ENCODE data around the gene RBM38.

RBM38 gene

DNA sequence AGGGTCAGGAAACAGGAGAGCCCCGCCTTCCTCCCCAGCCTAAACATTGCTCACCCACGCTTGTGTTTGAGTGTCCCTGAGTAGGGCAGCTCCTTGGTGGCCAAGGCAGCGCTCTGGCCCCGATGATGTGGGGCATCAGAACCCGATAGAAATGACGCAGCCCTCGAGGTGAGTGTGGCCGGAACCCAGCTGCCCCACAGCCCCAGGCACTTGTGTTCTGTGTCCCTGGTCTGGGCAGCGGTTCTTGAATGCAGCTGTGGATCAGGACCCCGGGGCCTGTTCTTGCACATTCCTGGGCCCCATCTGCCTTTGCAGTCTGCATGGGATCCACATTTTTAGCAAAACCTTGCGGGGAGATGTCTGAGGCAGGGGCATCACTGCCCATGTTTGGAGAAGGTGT is 12.8 kb downstream of the RBM38 start:
- no peak for DNase-seq (ENCODE audit: low read depth)

DNA sequence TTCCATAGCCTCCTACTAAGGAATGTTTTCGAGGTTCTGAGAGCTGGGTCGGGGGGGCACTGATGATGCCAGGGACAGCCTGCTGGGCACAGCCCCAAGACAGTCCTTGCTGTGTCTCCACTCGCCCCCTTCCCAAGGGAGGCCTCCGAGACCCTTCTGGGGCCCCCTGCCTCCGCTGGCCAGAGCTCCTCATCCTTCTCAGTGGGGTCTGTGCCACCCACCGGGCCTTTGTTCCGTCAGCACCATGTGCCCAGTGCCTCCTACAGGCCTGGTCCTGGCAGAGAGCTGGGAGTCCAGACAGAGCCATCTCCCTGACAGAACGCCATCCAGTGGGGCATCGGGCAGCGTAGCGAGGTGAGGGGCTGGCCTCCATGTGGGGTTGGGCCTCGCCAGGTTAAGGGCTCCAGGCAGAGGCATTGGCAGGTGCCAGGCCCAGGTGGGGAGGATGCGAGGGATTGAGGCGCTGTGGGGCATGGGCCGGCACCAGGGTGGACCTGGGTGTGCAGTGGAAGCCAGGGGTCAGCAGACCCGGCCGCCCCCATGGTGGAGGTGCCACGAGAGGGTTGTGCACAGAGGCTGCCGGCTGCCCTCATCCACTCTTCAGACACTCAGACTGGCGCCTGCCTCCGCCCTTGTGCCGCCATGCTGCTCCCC is 13.3 kb downstream of the RBM38 start:
- no peak for DNase-seq (ENCODE audit: low read depth)

DNA sequence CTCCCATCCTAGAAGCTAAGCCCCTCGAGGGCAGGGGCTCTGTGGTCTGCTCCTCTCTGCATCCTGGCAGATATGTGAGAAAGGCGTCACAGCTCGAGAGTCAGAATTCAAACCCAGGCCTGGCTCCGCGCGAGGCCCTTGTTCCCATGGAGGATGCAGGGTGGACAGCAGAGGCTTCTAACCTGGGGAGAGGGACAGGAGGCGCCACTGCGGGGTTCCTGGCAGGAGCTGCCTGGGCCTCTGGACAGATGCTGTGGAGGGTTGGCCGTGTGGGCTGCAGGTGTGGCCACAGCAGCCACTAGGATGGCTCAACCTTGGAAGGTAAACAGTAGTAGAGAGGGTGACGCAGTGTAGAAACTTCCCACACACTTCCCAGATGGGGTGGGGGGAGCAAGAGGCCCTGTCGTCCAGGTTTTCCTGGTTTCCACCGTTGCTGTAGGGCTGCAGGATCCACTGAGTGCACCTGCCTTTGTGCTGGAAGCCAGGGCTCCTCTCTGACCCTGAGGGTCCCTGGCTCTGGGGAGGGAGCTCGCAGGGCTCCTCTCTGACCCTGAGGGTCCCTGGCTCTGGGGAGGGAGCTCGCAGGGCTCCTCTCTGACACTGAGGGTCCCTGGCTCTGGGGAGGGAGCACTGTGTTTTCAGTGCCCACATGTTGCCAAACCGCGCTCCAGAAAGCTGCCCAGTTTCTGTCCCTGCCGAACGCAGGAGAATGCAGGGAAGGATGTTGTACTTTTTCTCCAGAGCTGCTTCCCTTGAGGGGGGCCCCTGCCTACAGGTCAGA is 14.2 kb downstream of the RBM38 start:
- no peak for DNase-seq (ENCODE audit: low read depth)

DNA sequence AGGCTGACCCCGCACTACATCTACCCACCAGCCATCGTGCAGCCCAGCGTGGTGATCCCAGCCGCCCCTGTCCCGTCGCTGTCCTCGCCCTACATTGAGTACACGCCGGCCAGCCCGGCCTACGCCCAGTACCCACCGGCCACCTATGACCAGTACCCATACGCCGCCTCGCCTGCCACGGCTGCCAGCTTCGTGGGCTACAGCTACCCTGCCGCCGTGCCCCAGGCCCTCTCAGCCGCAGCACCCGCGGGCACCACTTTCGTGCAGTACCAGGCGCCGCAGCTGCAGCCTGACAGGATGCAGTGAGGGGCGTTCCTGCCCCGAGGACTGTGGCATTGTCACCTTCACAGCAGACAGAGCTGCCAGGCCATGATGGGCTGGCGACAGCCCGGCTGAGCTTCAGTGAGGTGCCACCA is 16.4 kb downstream of the RBM38 start:
- DNase-seq (ENCODE audit: low read depth) = no peak

DNA sequence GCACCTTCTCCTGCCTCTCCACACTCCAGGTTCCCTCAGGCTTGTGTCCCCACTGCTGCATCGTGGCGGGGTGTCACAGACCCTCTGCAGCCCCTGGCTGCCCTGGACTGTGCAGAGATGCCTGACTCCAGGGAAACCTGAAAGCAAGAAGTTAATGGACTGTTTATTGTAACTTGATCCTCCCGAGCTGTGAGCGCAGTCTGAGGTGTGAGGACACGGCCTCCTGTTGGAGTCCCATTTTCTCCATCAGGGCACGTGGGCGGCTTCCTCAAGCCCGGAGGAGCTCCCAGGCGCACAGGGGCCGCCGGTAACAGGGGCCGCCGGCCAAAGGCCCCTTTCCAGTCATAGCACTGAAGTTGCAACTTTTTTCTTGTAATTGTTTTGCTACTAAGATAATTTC is 16.9 kb downstream of the RBM38 start:
- DNase-seq (ENCODE audit: low read depth) = peak; percentile 24

DNA sequence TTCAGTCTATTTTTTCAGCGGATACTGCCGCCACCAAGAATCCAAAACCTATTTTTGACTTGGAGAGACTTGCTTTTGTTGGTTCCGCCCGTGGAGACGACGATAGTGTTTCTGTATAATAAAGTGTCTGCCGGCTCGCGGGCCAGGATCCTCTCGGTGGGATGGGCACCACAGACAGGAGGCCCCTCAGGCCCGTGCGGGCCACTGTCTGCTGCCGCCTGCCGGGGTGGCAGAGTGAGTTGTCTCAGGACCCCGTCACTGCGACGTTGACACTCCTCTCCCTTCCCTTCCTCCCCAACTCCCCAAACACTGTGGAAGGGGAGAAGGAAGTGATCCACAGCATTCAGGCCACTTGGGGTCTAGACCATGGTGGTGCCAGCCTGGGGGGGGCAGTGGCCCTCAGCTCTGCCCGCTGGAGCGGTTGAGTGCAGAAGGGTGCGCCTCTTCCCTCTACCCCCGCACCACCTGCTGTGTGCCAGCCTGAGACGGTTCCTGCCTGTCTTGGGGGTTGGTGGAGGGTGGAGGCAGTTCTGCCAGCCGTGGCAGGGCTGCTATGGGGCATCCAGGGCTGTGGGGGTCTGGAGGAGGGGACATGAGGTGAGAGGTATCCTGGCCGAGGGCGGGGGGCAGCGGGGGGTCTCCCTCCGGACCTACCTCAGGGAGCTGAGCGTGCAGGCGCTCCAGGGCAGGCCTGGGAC is 17.5 kb downstream of the RBM38 start:
- no peak for DNase-seq (ENCODE audit: low read depth)

DNA sequence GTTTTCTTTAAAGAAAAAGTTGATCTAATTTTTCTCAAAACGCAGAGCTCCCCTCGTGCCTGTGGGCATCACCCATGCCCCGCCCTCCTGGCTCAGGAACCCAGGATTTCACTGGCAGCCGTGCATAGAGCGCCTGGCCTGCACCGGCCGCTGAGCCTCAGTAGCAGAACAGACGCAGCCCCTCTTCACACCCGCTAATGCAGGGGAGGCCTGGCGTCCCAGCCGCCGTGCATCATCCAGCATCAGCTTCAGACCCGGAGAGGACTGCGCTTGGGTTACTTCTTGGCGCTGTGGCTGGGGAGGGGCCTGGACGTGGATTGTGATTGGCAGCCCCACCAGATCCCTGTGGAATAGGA is 18.1 kb downstream of the RBM38 start:
- no peak for DNase-seq (ENCODE audit: low read depth)

DNA sequence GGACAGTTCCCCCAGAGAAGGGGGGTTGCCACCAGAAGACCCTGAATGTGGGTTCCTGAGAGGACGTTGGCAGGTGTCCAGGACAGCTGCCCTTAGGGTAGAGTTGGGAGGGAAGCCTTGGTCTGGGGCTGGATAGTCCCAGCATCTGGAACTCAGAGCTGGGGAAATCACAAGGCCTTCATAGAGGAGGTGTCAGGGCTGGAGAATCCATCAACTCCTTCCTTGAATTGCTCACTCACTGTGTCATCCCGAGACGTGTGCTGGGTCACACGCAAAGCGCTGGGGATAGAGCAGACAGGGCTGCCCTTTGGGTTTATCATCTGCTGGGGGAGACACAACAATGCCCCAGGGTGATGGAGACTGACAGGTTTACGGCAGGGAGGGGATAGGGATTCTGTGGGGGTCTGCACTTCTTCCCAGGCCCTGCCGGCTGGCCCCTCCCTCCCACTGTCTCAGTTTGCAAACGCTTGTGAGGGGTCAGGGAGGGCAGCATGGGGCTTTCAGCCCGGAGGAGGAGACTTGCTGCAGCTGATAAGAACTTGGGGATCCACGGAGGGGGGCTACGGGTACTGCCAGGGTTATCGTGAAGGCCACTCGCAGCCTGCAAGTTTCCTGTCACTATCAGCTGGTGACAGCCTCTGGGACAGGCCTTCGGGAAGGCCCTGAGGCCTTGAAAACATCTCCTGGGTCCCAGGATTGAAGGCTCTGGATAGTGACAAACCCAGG is 18.6 kb downstream of the RBM38 start:
- no peak for DNase-seq (ENCODE audit: low read depth)

DNA sequence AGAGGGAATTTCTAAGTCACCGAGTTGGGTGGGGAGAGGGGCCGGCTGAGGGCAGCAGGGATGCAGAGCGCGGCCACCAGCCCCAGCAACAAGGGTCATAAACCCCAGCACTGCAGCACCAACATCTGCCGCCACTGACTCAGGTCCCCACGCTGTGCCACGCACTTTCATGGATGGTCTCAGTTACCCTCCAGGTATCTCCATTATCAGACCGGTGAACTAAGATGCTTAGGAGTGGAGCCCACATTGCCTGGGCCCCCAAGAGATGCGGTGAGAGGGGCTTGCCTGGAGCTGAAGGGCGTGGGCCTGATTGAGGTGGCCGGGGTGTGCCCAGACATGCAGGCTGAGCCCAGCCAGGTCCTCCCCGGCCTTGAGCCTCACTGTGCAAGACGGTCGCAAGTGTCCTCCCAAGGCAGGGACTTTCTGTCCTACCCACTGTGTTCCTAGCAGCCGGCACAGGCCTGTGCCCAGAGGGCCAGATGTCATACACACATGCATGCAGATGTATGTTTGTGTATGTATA is 19.3 kb downstream of the RBM38 start:
- no peak for DNase-seq (ENCODE audit: low read depth)

DNA sequence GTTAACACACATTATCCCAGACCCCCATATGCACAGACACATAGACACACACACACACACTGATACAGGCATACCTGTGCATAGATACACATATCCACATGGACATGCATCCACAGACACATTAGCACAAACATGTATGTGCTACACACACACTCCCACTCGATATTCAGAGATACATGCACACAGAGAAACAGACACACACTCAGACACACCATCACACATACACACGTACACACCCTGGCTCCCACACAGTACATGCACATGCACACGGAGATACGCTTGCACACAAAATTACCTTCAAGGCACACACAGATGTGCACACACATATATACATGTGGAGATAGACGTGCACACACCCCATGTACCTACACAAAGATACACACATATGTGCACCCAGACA is 19.7 kb downstream of the RBM38 start:
- no peak for DNase-seq (ENCODE audit: low read depth)

DNA sequence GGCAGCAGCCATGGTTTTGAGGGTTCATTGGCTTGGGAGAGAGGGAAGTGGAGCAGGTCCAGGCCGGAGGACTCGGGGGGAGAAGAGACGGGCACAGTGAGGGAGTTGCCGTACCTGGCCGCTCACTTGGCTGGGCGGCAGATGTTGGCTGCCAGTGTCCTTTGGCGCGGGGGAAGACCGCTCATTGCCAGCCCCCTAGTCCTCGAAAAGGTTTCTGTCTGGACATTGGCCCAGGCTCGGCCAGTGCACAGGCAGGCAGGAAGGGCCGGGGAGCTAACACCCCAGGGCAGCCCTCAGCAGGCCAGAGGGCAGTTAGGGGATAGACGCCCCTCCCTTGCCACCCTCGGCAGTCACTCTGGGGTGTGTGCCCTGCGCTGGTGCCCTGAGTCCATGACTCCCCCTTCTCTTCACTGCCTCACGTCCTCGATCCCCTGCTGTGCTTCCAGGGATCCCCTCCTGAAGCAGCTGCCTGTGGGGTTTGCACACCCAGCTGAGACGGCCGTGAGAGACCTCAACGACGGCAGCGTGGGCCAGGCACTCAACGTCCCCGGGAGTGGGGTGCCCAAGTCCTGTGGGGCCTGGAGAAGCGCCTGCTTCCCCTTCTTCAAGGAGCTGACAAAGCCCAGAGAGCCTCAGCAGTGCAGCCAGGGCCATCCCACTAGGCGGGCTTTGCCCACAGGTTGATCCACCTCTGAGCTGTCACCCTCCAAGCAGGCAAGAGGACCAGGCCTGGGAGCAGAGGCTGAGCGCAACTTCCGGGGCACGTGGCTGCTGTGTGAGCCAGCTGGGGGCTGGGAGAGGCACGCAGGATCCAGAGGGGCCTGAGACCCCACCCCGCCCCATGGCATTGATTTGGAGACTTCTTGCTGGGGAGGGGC is 20.4 kb downstream of the RBM38 start:
- DNase-seq (ENCODE audit: low read depth) = no peak

DNA sequence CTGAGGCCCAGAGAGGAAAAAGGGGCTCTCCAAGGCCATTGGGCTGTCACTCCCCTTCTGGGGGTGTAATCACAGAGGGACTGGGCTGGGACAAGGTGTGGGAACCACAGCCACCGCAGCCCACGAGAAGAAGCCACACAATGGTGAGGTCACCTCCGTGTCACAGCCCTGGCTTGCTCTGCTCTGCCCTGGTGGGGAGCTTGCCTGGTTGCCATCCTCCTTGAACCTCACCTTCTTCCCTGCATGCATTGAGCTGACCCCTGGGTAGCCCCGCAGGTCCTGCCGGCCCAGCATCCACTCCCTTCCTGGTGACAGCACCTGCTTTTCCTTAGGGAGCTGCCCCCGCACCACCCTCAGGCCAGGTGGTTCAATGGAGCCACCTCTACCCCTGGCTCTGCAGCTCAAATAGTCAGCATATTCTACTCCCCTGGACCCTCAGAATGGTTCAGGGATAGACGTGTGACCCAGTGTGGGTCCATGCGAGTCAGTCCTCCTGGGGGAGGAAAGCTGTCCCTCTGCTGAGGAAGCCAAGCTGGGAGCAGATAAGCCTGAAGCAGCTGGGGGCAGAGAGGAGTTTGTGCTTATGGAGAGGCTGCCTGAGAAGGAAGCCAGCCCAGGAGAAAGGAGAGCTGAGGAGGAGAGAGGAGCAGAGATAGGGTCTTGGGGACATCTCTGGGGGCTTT is 21.3 kb downstream of the RBM38 start:
- no peak for DNase-seq (ENCODE audit: low read depth)

DNA sequence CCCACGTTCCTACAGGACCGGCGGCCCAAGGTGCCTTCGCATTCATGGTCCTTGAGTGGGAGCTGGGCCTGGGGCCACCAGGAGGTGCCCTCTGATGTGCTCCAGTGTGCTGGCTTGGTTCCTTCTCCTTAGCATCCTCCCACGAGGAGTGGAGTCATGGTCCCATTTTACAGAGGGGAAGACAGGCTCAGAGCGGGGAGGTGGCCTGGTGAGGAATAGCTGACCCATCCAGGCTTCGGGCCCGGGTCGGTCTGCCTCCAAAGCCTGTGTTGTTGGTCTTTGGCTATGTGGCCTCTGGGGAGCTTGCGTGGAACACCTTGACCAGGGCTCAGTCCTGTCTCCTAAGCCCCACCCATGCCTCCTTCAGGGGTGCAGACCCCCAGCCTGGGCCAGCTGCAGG is 22.8 kb downstream of the RBM38 start:
- no peak for DNase-seq (ENCODE audit: low read depth)

DNA sequence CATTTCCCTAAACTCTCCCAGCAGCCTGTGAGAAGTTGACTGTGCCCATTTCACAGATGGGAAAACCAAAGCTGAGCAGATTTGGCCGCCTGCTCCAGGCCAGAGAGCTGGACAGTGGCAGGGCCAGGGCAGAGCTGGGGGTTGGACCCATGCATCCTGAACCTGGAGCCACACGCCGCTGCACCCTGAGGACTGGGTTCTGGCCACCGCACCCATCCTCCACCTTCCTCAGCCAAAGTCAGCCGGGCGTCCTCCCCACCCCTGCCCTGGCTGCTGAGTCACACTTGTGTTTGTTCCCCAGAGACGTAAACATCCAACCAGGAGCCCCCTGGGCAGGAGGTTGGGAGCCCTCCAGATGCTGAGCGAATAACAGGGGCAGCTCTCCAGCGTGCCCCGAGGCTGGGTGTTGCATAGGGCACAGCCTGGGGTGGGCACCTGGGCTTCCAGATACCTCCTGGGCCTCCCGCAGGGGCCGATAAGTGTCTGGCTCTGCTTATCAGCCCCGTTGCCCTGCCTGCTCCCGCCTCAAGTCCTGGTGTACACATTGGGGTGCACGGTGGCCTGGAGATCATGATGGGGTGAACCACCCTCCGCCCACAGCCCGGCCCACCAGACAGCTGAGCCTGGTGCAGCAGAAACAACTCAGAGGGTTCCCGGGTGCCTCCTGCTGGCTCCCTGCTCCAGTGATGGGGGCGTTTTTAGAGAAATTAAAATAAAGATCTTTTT is 23.8 kb downstream of the RBM38 start:
- DNase-seq (ENCODE audit: low read depth) = peak; percentile 30

DNA sequence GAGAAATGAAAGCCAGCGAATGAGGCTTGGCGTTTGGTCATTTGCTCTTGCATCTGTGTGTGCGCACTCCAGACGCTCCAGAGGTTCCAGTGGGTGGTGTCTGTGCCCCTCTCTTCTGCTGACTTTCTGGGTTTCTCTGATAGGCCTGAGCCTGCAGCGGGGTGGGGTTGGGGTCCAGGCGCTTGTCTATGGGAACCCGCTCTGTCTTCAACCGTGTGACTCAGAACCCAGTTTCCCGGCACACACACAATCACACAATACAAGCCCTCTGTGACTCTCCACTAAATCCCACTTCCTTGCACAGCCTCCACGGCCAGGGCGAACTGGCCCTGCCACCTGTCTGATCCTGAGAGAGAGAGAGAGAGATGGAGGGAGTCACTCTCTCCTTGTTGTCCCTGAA is 24.6 kb downstream of the RBM38 start:
- DNase-seq (ENCODE audit: low read depth) = no peak

DNA sequence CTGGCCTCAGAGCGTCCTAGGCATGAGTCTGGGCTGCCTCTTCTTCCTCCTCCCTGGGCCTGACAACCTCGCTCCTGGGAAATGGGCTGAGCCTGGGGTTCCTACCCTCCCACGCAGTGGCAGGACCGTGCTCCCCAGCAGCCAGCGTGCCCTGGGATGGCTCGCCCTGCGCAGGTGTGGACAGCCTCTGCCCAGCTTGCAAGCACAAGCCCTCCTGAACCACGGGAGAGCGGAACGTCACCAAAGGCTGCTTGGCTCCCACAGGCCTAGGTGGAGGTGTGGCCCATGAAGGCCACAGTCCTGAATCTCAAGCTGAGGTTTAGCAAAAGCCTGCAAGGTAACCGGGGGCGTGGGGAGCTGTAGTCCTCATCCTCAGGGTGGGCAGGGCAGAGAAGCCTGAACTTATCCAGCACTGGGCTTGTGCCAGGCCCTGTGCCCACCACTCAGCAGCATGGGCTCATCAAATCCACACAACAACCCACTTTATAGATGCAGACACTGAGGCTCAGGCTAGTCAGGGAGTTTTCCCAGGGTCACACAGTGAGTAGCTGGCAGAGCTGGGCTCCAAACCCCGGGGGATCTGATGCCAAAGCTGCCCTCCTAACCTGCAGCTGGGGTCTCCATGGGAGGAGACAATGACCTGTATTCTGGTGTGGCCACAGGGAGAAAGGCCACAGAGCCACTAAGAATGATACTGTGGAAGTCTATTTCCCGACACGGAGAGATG is 25.3 kb downstream of the RBM38 start:
- no peak for DNase-seq (ENCODE audit: low read depth)

DNA sequence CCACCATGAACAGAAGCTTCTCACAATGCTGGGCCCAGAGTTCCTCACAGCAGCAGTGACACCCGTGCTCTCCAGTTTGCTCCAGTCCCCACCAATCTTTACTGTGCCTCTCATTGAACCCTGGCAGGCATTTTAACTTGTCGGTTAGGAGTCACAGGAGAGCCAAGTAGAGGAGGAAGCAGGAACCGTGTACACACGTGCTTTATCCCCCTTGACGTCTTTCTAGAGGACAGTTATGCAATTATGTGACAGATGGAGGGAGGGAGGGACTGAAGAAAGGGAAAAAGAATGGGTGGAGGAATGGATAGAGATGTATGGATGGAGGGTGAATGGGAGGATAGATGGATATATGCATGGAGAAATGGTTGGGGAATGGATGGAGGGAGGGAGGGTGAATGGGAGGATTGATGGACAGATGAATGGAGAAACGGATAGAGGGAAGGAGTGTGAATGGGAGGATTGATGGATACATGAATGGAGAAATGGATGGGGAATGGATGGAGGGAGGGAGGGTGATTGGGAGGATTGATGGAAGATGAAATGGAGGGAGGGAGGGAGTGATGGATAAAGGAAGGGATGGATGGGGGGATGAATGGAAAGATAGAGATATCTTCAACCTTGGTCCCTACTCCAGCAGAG is 26.0 kb downstream of the RBM38 start:
- DNase-seq (ENCODE audit: low read depth) = no peak

DNA sequence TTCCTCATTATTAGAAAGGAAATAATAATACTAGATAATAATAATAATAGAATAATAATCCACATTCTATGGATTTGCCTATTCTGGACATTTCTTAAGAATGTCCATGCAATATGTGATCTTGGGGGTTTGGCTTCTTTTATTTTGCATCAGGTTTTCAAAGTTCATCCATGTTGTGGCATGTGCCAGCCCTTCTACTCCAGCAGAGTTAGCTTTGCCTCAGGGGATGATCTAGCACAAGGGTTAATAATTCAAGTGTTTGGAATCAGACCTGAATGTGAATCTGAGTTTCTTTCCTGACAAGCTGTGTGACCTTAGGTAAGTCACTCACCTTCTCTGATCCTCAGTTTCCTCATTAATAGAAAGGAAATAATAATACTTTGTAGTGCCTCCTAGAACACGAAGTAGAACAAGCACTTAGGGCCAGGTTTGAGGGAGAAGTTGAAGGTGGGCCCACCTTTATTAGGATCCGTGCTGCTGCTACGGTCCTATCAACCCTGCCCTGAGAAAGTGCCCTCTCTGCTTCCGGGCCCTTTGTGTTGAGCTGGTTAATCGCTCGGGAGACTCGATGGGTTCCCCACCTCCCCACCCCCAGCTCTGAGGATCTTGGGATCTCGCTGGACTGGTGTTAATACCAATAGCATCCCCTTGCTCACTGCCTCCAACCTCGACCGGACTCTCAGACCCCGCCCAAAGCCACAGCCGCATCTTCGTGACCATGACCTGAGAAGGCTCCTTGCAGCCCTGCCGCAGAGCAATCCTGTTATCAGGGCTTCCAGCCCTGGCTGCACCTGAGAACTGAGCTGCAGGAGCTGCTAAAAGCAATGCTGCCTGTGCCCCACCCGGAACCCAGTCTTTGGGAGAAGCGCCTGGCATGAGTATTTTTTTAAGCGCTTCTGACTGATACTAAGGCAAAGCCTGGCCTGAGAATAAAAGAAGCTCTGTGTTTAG is 26.9 kb downstream of the RBM38 start:
- no peak for DNase-seq (ENCODE audit: low read depth)
